ENCODE measurements around the gene CD47.

DNA sequence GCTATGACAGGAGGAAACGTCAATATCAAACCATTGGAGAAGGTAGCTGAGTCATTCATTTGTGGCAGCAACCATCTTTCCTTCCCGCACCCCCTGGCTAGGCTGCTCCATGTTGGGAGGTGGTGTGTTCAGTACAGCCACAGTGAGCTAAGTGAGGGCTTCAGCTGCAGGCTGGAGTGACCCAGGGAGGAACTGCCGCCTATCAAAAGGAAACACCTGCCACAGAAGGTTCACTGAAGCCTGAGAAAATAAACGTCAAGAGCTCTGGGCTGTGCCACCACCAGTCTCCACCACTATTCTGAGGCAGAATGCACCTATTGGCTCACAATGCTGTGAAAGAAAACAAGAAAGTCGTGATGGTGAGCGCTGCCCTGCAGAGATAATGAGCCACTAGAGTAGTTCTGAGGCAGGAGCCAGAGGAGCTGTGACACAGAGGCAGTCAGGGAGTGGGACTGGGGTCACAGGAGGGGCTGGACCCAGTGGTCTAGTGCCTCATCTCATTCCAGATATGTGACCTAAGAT, 34.8 kb upstream of the CD47 start:
- no peak for TF ChIP-seq POLR2AphosphoS5 (IDR thresholded peaks at IDR 0.05)
- TF ChIP-seq, protein P1, sequence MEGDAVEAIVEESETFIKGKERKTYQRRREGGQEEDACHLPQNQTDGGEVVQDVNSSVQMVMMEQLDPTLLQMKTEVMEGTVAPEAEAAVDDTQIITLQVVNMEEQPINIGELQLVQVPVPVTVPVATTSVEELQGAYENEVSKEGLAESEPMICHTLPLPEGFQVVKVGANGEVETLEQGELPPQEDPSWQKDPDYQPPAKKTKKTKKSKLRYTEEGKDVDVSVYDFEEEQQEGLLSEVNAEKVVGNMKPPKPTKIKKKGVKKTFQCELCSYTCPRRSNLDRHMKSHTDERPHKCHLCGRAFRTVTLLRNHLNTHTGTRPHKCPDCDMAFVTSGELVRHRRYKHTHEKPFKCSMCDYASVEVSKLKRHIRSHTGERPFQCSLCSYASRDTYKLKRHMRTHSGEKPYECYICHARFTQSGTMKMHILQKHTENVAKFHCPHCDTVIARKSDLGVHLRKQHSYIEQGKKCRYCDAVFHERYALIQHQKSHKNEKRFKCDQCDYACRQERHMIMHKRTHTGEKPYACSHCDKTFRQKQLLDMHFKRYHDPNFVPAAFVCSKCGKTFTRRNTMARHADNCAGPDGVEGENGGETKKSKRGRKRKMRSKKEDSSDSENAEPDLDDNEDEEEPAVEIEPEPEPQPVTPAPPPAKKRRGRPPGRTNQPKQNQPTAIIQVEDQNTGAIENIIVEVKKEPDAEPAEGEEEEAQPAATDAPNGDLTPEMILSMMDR (IDR thresholded peaks at IDR 0.05): no peak
- no peak for TF ChIP-seq EP300 (IDR thresholded peaks at IDR 0.05)
